SK-N-SH (cell line): ENCODE measurements around the gene SSTR5. TPM values are rescaled to one million over a fixed set of nuclear protein-coding genes. Genes with fewer than 3 reads are reported as not detected.

ENCODE experiments used
- CTCF ChIA-PET: fragments of 300-600, 350-600 bp; formaldehyde crosslinking; extraction: SDS; loops from one replicate; lab custom pipeline; 2021; lab: Yijun Ruan, JAX
- POLR2A ChIA-PET: fragments of 350-600 bp; sonication (Branson Sonifier 250); formaldehyde crosslinking; extraction: SDS; loops from one replicate; lab custom pipeline; 2020; ENCODE audit warnings: antibody characterized with exemption, inconsistent platforms; lab: Yijun Ruan, JAX
- DNase-seq: peaks from one replicate; pipeline ENCODE4 v3.0.0; 2012
- H2AFZ ChIP-seq: fragments of 200-600 bp; sonication (generic); 2 replicates; pipeline ENCODE4 v1.8.1; 2016; ENCODE audit warnings: antibody characterized with exemption, mild to moderate bottlenecking, low read depth
- H3F3A ChIP-seq: fragments of 200-600 bp; sonication (generic); replicated peaks from 2 replicates; pipeline ENCODE3; 2016; ENCODE audit warnings: antibody characterized with exemption, mild to moderate bottlenecking; ENCODE audit not compliant: insufficient read depth
- H3K27ac ChIP-seq, 2 experiments: fragments of 200-500 bp in 1 of 2; fragments of 200-600 bp in 1 of 2; sonication (Bioruptor generic) in 1 of 2; sonication (generic), shearing (Covaris generic) in 1 of 2; 2 replicates each; pipeline versions ENCODE4 v1.5.1 to v1.6.1; 2014 to 2016; ENCODE audit warnings: low read depth in 2 of 2, inconsistent platforms in 1 of 2, low read length in 1 of 2, mild to moderate bottlenecking in 1 of 2, mixed read lengths in 1 of 2
- H3K27me3 ChIP-seq: fragments of 200-600 bp; sonication (generic), shearing (Covaris generic); 2 replicates; pipeline ENCODE4 v1.6.1; 2016; ENCODE audit warnings: mixed run types; ENCODE audit not compliant: insufficient read depth
- H3K36me3 ChIP-seq, 2 experiments: fragments of 200-500 bp in 1 of 2; fragments of 200-600 bp in 1 of 2; sonication (Bioruptor generic) in 1 of 2; sonication (generic) in 1 of 2; replicated peaks in 1 of 2; 2 replicates each; pipeline versions ENCODE3 to v1.5.1; 2014 to 2016; ENCODE audit warnings: low read length in 1 of 2, mild to moderate bottlenecking in 1 of 2; ENCODE audit not compliant: insufficient read depth in 2 of 2, control insufficient read depth in 1 of 2
- H3K4me1 ChIP-seq, 2 experiments: fragments of 200-500 bp in 1 of 2; fragments of 200-600 bp in 1 of 2; sonication (Bioruptor generic) in 1 of 2; sonication (generic), shearing (Covaris generic) in 1 of 2; 2 replicates each; pipeline versions ENCODE4 v1.5.1 to v1.6.1; 2014 to 2016; ENCODE audit warnings: low read depth in 1 of 2, low read length in 1 of 2, mixed run types in 1 of 2; ENCODE audit not compliant: insufficient read depth in 2 of 2, control insufficient read depth in 1 of 2
- H3K4me2 ChIP-seq: fragments of 200-600 bp; sonication (generic), shearing (Covaris generic); 2 replicates; pipeline ENCODE4 v1.6.1; 2017; ENCODE audit warnings: mixed run types
- H3K4me3 ChIP-seq, 2 experiments: fragments of 200-500 bp in 1 of 2; fragments of 200-600 bp in 1 of 2; sonication (Bioruptor generic) in 1 of 2; sonication (generic), shearing (Covaris generic) in 1 of 2; 2 replicates each; pipeline versions ENCODE4 v1.5.1 to v1.8.1; 2014 to 2016; ENCODE audit warnings: low read depth in 2 of 2, inconsistent platforms in 1 of 2, low read length in 1 of 2, mild to moderate bottlenecking in 1 of 2, mixed read lengths in 1 of 2, moderate library complexity in 1 of 2
- H3K79me2 ChIP-seq: fragments of 200-600 bp; sonication (generic); 2 replicates; pipeline ENCODE4 v1.8.1; 2017; ENCODE audit warnings: mild to moderate bottlenecking; ENCODE audit not compliant: insufficient read depth
- H3K9ac ChIP-seq: fragments of 200-600 bp; sonication (generic); 2 replicates; pipeline ENCODE4 v1.6.1; 2017; ENCODE audit warnings: mixed run types
- H3K9me2 ChIP-seq: fragments of 200-600 bp; sonication (generic); 2 replicates; pipeline ENCODE4 v1.6.1; 2017; ENCODE audit warnings: mixed run types
- H3K9me3 ChIP-seq: fragments of 200-600 bp; sonication (generic); 2 replicates; pipeline ENCODE4 v1.6.1; 2017; ENCODE audit warnings: mixed run types, mild to moderate bottlenecking, moderate library complexity
- H4K20me1 ChIP-seq: fragments of 200-600 bp; sonication (generic); 2 replicates; pipeline ENCODE4 v1.6.1; 2017; ENCODE audit warnings: mild to moderate bottlenecking, mixed run types; ENCODE audit not compliant: insufficient read depth
- EP300 ChIP-seq, 2 experiments: IDR thresholded peaks; 2 replicates each; pipeline versions ENCODE4 v1.4.0 to v1.6.1; 2012; ENCODE audit warnings: borderline replicate concordance in 1 of 2, low read depth in 1 of 2, low read length in 1 of 2
- GABPA ChIP-seq: IDR thresholded peaks from 2 replicates; pipeline ENCODE4 v1.4.0; 2012; ENCODE audit warnings: low read depth, mild to moderate bottlenecking
- JUND ChIP-seq: IDR thresholded peaks from 2 replicates; pipeline ENCODE4 v1.4.0; 2012
- MXI1 ChIP-seq: IDR thresholded peaks from 2 replicates; pipeline ENCODE4 v1.6.1; 2012; ENCODE audit warnings: mild to moderate bottlenecking, low read depth, low read length, improper control_type of control experiment
- NFIC ChIP-seq: IDR thresholded peaks from 2 replicates; pipeline ENCODE4 v1.4.0; 2012; ENCODE audit warnings: borderline replicate concordance
- NRF1 ChIP-seq: IDR thresholded peaks from 2 replicates; pipeline ENCODE4 v1.6.1; 2012; ENCODE audit warnings: low read depth, mild to moderate bottlenecking, low read length
- POLR2AphosphoS5 ChIP-seq: IDR thresholded peaks from 2 replicates; pipeline ENCODE4 v1.6.1; 2012; ENCODE audit warnings: low read depth, low read length
- RAD21 ChIP-seq: IDR thresholded peaks from 2 replicates; pipeline ENCODE4 v1.6.1; 2012; ENCODE audit warnings: mild to moderate bottlenecking, low read length
- RCOR1 ChIP-seq: fragments of 150-350 bp; IDR thresholded peaks from 2 replicates; pipeline ENCODE4 v1.6.1; 2017; ENCODE audit warnings: antibody characterized with exemption, low read length
- RFX5 ChIP-seq: IDR thresholded peaks from 2 replicates; pipeline ENCODE4 v1.6.1; 2012; ENCODE audit warnings: mild to moderate bottlenecking, improper control_type of control experiment, low read length
- RXRA ChIP-seq: IDR thresholded peaks from 2 replicates; pipeline ENCODE4 v1.4.0; 2012; ENCODE audit warnings: low read depth, mild to moderate bottlenecking, borderline replicate concordance
- SMC3 ChIP-seq: IDR thresholded peaks from 2 replicates; pipeline ENCODE4 v1.6.1; 2012; ENCODE audit warnings: low read depth, low read length, improper control_type of control experiment
- TCF12 ChIP-seq: IDR thresholded peaks from 2 replicates; pipeline ENCODE4 v1.4.0; 2012
- TEAD4 ChIP-seq: IDR thresholded peaks from 2 replicates; pipeline ENCODE4 v1.4.0; 2012; ENCODE audit warnings: mild to moderate bottlenecking, borderline replicate concordance; ENCODE audit not compliant: insufficient read depth
- USF2 ChIP-seq: fragments of 150-350 bp; IDR thresholded peaks from 2 replicates; pipeline ENCODE4 v1.6.1; 2017; ENCODE audit warnings: antibody characterized with exemption, low read length, low read depth, borderline replicate concordance
- WGBS: methylation state at CpG from one replicate; pipeline ENCODE4 v1.1.6; 2017; ENCODE audit warnings: low lambda C conversion rate; 5-methylcytosine and 5-hydroxymethylcytosine counted together
- polyA plus RNA-seq, 3 experiments: library from polyadenylated mRNA; depleted of rRNA; stranded (reverse); fragments of >200 nt; gene quantifications; 2 replicates each; pipeline ENCODE4 v1.2.3, GENCODE V29; 2012
- TF ChIP-seq, protein P1 (sequence below): IDR thresholded peaks from 2 replicates; pipeline ENCODE4; 2012
- TF ChIP-seq, protein P2 (sequence below): fragments of 200-600 bp; sonication (generic); IDR thresholded peaks from 2 replicates; pipeline ENCODE4 v1.6.1; 2017; ENCODE audit warnings: antibody characterized with exemption, mild to moderate bottlenecking, moderate library complexity
- TF ChIP-seq, protein P3 (sequence below): fragments of 150-350 bp; IDR thresholded peaks from 2 replicates; pipeline ENCODE4 v1.6.1; 2016; ENCODE audit warnings: mild to moderate bottlenecking, low read depth, low read length

The SSTR5 gene
- polyA plus RNA-seq, 1 of the 3 experiments (the other 2 are of a cell fraction), result not detected

GRCh38 chr16:1036166-1036565 is 36.4 kb upstream of the SSTR5 start:
- Histone ChIP-seq H3K4me2 (no peak overlapping the region), H3K79me2 (no peaks in the 10 kb centered on the region), H3K36me3 (no peaks in the 10 kb centered on the region), H3K9me2 (no peaks in the 10 kb centered on the region), H3K27ac (no peak overlapping the region), H3K27me3 (peaks cover 56% of the 10 kb centered on the region), H3K4me1 (no peaks in the 10 kb centered on the region), H3K4me3 (no peak overlapping the region), H2AFZ (no peak overlapping the region), H3K9me3 (no peaks in the 10 kb centered on the region), H3K9ac (no peak overlapping the region), H4K20me1 (no peaks in the 10 kb centered on the region), H3F3A (no peaks in the 10 kb centered on the region)
- no peak for TF ChIP-seq EP300 (IDR thresholded peaks at IDR 0.05; ENCODE audit: borderline replicate concordance in 1 of 2, low read depth in 1 of 2, low read length in 1 of 2)
- no peak for TF ChIP-seq TCF12
- TF ChIP-seq TEAD4, result no peak
- TF ChIP-seq RAD21, result no peak
- TF ChIP-seq, protein P1, sequence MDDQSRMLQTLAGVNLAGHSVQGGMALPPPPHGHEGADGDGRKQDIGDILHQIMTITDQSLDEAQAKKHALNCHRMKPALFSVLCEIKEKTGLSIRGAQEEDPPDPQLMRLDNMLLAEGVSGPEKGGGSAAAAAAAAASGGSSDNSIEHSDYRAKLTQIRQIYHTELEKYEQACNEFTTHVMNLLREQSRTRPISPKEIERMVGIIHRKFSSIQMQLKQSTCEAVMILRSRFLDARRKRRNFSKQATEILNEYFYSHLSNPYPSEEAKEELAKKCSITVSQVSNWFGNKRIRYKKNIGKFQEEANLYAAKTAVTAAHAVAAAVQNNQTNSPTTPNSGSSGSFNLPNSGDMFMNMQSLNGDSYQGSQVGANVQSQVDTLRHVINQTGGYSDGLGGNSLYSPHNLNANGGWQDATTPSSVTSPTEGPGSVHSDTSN, result no peak
- TF ChIP-seq, protein P2, sequence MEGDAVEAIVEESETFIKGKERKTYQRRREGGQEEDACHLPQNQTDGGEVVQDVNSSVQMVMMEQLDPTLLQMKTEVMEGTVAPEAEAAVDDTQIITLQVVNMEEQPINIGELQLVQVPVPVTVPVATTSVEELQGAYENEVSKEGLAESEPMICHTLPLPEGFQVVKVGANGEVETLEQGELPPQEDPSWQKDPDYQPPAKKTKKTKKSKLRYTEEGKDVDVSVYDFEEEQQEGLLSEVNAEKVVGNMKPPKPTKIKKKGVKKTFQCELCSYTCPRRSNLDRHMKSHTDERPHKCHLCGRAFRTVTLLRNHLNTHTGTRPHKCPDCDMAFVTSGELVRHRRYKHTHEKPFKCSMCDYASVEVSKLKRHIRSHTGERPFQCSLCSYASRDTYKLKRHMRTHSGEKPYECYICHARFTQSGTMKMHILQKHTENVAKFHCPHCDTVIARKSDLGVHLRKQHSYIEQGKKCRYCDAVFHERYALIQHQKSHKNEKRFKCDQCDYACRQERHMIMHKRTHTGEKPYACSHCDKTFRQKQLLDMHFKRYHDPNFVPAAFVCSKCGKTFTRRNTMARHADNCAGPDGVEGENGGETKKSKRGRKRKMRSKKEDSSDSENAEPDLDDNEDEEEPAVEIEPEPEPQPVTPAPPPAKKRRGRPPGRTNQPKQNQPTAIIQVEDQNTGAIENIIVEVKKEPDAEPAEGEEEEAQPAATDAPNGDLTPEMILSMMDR, result no peak
- no peak for TF ChIP-seq MXI1
- TF ChIP-seq, protein P3, sequence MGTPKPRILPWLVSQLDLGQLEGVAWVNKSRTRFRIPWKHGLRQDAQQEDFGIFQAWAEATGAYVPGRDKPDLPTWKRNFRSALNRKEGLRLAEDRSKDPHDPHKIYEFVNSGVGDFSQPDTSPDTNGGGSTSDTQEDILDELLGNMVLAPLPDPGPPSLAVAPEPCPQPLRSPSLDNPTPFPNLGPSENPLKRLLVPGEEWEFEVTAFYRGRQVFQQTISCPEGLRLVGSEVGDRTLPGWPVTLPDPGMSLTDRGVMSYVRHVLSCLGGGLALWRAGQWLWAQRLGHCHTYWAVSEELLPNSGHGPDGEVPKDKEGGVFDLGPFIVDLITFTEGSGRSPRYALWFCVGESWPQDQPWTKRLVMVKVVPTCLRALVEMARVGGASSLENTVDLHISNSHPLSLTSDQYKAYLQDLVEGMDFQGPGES, result no peak
- TF ChIP-seq NFIC, result no peak
- no peak for TF ChIP-seq GABPA
- TF ChIP-seq RXRA, result no peak
- TF ChIP-seq USF2, result no peak
- no peak for TF ChIP-seq JUND
- TF ChIP-seq RCOR1, result no peak
- TF ChIP-seq SMC3, result no peak
- TF ChIP-seq RFX5, result no peak
- TF ChIP-seq POLR2AphosphoS5, result no peak
- TF ChIP-seq NRF1, result no peak
- POLR2A ChIA-PET, result no interaction called here
- WGBS, result 0% methylated on average over 4 of the region's 15 CpGs
- DNase-seq, result no peak
- CTCF ChIA-PET, result interaction anchor here (0.5 to 2.8 kb wide), 4 partner anchors 9 to 372 kb away, joined by 3 to 13 read pairs (median 3); no protein-coding TSS in a partner anchor
